ENCODE results near the gene SNTG2.

DNA sequence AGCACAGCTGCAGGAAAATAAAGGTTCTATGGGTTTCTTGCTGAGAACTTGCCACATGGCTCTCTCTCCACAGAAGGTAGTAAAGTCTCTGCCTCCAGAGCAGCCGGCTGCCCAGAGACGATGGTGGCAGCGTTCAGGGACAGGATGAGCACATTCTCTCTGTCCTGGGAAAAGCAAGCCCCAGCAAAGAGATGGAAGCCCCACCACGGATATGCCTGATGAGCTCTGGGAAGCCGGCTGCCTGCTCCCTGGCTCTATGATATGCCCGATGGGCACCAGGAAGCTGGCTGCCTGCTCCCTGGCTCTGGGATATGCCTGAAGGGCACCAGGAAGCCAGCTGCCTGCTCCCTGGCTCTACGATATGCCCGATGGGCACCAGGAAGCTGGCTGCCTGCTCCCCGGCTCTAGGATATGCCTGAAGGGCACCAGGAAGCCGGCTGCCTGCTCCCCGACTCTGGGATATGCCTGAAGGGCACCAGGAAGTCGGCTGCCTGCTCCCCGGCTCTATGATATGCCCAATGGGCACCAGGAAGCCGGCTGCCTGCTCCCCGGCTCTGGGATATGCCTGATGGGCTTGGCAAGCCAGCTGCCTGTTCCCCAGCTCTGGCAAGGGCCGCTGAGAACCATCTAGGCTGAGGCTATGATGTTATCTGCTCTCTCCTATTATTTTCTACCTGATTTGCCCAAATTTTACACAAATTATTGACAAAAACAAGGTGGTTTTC is 21.5 kb upstream of the SNTG2 start:
- TF ChIP-seq POLR2A (IDR thresholded peaks at IDR 0.05; ENCODE audit: low read depth, low read length) (no peak), POLR2AphosphoS5 (IDR thresholded peaks at IDR 0.05; ENCODE audit: low read depth, low read length) (no peak), TAF1 (IDR thresholded peaks at IDR 0.05; ENCODE audit: borderline replicate concordance, low read depth, low read length) (no peak)
